Coronary artery (tissue), 2 donors: ENCODE measurements around the gene C1orf210.

Source experiments
- DNase-seq: peaks from one replicate; pipeline ENCODE4 v3.0.0-alpha.2; 2017; ENCODE audit warnings: low spot score
- H3K27ac ChIP-seq, 2 donors: fragments of 200-600 bp; sonication (generic); one replicate each; pipeline ENCODE4 v1.5.1; 2016 to 2019
- H3K4me3 ChIP-seq: fragments of 200-600 bp; sonication (generic); 2 replicates; pipeline ENCODE4 v1.5.1; 2016; ENCODE audit warnings: mild to moderate bottlenecking, moderate library complexity
- TF ChIP-seq, protein P1 (sequence below): fragments of 200-600 bp; sonication (generic); IDR thresholded peaks from one replicate; pipeline ENCODE4 v1.5.1; 2019; ENCODE audit warnings: antibody characterized with exemption

C1orf210 gene

DNA sequence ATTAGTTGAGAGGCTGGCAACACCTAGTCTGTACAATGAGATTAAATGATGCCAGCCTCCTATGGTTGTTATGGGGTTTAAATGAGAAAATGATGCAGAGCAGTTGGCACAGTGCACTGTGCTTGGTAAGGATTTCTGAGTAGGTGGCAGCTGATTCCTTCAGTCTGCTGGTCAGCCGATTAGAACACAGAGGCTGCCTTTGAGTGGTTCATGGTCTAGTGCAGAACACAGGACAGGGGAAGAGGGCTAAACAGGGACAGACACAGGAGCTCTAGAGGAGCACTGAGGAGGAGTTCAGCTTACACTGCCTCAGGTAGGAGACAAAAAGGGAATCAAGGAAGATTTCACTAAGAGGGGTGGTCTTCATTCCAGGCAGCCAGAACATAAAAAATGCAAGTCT lies 16.8 kb upstream of the C1orf210 start:
- TF ChIP-seq, protein P1, sequence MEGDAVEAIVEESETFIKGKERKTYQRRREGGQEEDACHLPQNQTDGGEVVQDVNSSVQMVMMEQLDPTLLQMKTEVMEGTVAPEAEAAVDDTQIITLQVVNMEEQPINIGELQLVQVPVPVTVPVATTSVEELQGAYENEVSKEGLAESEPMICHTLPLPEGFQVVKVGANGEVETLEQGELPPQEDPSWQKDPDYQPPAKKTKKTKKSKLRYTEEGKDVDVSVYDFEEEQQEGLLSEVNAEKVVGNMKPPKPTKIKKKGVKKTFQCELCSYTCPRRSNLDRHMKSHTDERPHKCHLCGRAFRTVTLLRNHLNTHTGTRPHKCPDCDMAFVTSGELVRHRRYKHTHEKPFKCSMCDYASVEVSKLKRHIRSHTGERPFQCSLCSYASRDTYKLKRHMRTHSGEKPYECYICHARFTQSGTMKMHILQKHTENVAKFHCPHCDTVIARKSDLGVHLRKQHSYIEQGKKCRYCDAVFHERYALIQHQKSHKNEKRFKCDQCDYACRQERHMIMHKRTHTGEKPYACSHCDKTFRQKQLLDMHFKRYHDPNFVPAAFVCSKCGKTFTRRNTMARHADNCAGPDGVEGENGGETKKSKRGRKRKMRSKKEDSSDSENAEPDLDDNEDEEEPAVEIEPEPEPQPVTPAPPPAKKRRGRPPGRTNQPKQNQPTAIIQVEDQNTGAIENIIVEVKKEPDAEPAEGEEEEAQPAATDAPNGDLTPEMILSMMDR, result no peak
- no peak for DNase-seq
- no peak overlapping the region for H3K27ac ChIP-seq
- peak overlapping the region; percentile 44 for H3K4me3 ChIP-seq

DNA sequence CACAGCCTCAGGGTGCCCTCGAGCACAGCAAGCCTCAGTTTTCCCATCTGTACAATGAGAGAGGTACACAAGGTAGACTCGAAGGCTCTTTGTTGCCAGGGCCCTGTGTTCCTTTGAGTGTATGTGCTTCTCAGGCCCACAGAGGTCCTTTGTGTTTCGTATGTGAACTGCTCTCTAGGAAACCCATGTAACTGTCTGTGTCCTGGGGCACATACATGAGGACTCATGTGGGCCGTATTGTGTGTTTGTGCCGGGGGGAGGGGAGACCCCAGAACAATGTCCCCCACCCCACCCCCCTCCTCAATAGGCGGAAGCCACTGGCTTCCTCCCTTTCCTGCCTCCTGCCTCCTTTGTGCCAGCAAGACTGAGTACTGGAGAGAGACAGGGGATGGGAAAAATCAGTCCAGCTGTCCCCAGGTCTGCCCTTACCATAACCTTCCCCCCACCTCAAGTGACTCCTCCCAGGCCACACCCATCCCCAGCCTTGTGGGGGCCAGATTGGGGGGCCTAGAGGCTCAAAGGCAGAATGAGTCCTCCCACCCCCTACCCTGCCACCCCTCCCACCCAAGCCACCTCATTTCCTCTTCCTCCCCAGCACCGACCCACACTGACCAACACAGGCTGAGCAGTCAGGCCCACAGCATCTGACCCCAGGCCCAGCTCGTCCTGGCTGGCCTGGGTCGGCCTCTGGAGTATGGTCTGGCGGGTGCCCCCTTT lies 15.2 kb upstream of the C1orf210 start, which contains the start of gene TIE1:
Gene TIE1, plus strand, starts transcription at position 605 of the 717 bp plus-strand sequence. Its CDS starts 90 bp downstream, at position 695.
- Histone ChIP-seq H3K4me3 (peak within 1 kb of the TSS; percentile 44), H3K27ac (peak within 1 kb of the TSS; percentile 14 to 64)
- DNase-seq, result no peak
- TF ChIP-seq, protein P1, result no peak

DNA sequence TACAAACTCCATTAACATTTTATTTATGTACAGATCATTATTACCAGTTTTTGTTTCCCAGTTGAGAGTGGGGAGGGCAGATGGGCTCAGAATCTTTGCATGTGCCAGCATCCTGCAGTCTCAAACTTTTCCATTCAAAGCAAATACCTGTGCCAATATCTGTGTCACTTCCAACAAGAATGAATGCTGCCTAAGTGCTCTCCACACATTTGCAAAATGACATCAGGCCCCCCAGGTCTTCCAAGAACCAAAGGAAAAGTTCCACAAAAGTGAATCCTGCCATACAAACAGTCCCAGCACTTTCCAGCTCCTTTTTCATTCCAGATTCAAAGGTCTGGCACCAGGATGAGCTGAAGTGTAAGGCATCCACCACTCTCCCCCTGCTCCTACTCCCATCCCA lies 13.7 kb upstream of the C1orf210 start:
- H3K4me3 ChIP-seq, result no peak overlapping the region
- H3K27ac ChIP-seq, result peak overlapping the region in 1 of 2 donors; percentile 64
- no peak for DNase-seq
- TF ChIP-seq, protein P1, result no peak

DNA sequence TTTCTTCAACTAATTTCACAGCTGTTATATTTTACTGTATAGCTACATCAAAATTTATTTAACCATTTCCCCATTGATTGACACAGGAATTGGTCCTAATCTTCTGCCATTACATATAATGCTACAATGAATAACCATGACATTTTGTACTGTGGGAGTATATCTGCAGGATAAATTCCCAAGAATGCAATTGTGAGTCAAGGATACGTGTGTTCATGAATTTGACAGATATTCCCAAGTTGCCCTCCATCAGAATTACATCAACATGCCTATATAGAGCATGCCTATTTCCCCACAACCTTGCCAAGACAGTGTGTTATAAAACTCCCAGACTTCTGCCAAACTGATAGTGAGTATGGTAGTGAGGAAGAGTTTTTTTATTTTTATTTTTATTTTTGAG lies 12.7 kb upstream of the C1orf210 start:
- TF ChIP-seq, protein P1, result no peak
- Histone ChIP-seq H3K4me3 (no peak overlapping the region), H3K27ac (no peak overlapping the region)
- no peak for DNase-seq

GRCh38 chr1:43296207-43296606 lies 10.8 kb upstream of the C1orf210 start:
- no peak for DNase-seq
- Histone ChIP-seq H3K27ac (peak overlapping the region; percentile 16 to 60), H3K4me3 (no peak overlapping the region)
- TF ChIP-seq, protein P1, result no peak

GRCh38 chr1:43294761-43295160 lies 9.4 kb upstream of the C1orf210 start:
- Histone ChIP-seq H3K27ac (peak overlapping the region; percentile 40 to 60), H3K4me3 (no peak overlapping the region)
- no peak for DNase-seq
- TF ChIP-seq, protein P1, result no peak
